ENCODE data around the gene DIP2B.

DNA sequence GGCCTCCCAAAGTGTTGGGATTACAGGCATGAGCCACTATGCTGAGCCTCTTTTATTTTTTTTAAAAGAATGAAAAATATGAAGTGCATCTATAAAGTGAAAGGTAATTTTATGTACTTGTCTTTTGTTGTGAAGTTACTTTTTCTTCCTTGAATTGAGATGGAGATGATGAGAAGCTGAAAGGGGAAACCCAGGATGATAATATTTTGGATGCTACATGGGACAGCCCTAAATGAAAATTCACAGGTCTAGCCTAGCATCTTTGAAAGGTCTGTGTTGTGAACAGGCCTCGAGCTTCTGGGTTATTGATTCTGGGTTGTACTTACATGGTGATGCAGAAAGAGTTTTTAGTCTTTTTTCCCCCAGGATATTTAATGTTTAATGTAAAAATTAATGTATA, 14.6 kb downstream of the DIP2B start:
- TF ChIP-seq, protein P1, sequence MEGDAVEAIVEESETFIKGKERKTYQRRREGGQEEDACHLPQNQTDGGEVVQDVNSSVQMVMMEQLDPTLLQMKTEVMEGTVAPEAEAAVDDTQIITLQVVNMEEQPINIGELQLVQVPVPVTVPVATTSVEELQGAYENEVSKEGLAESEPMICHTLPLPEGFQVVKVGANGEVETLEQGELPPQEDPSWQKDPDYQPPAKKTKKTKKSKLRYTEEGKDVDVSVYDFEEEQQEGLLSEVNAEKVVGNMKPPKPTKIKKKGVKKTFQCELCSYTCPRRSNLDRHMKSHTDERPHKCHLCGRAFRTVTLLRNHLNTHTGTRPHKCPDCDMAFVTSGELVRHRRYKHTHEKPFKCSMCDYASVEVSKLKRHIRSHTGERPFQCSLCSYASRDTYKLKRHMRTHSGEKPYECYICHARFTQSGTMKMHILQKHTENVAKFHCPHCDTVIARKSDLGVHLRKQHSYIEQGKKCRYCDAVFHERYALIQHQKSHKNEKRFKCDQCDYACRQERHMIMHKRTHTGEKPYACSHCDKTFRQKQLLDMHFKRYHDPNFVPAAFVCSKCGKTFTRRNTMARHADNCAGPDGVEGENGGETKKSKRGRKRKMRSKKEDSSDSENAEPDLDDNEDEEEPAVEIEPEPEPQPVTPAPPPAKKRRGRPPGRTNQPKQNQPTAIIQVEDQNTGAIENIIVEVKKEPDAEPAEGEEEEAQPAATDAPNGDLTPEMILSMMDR (IDR thresholded peaks at IDR 0.05), result no peak
- TF ChIP-seq, protein P2, sequence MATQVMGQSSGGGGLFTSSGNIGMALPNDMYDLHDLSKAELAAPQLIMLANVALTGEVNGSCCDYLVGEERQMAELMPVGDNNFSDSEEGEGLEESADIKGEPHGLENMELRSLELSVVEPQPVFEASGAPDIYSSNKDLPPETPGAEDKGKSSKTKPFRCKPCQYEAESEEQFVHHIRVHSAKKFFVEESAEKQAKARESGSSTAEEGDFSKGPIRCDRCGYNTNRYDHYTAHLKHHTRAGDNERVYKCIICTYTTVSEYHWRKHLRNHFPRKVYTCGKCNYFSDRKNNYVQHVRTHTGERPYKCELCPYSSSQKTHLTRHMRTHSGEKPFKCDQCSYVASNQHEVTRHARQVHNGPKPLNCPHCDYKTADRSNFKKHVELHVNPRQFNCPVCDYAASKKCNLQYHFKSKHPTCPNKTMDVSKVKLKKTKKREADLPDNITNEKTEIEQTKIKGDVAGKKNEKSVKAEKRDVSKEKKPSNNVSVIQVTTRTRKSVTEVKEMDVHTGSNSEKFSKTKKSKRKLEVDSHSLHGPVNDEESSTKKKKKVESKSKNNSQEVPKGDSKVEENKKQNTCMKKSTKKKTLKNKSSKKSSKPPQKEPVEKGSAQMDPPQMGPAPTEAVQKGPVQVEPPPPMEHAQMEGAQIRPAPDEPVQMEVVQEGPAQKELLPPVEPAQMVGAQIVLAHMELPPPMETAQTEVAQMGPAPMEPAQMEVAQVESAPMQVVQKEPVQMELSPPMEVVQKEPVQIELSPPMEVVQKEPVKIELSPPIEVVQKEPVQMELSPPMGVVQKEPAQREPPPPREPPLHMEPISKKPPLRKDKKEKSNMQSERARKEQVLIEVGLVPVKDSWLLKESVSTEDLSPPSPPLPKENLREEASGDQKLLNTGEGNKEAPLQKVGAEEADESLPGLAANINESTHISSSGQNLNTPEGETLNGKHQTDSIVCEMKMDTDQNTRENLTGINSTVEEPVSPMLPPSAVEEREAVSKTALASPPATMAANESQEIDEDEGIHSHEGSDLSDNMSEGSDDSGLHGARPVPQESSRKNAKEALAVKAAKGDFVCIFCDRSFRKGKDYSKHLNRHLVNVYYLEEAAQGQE (IDR thresholded peaks at IDR 0.05; ENCODE audit: insufficient read depth in 1 of 2, low read depth in 2 of 2, low read length in 1 of 2), result no peak

Data from Panc1 (cell line).